Left lung (tissue), 10 donors: ENCODE data around the gene RHOT1. TPM values are rescaled to one million over a fixed set of nuclear protein-coding genes. Genes with fewer than 3 reads are reported as not detected.
A peak's percentile ranks its signal among the peaks of the same experiment; 100 is the strongest.
"Not testable (repeated sequence)": the region's sequence is repeated elsewhere in the genome, so short reads cannot be mapped to it uniquely, and the experiment has no call there.

Source experiments
- ATAC-seq: fragments of 200-7000 bp; cut with Tn5 transposase; one replicate; pipeline ENCODE4 v1.9.1; 2020; ENCODE audit warnings: moderate library complexity
- DNase-seq, 4 donors: peaks; one replicate each; pipeline ENCODE4 v3.0.0-alpha.2; 2013 to 2020
- H3K27ac ChIP-seq, 2 donors: fragments of 200-600 bp; sonication (generic) in 1 of 2; one replicate each; pipeline versions ENCODE4 v1.5.0 to v1.8.0; 2020 to 2021
- H3K27me3 ChIP-seq, 2 donors: fragments of 200-600 bp; sonication (generic) in 1 of 2; one replicate each; pipeline versions ENCODE4 v1.5.0 to v1.8.0; 2020 to 2021
- H3K36me3 ChIP-seq, 2 donors: fragments of 200-600 bp; sonication (generic) in 1 of 2; one replicate each; pipeline versions ENCODE4 v1.5.0 to v1.8.0; 2020 to 2021
- H3K4me1 ChIP-seq, 2 donors: fragments of 200-600 bp; one replicate each; pipeline ENCODE4 v1.8.0; 2021
- H3K4me3 ChIP-seq, 2 donors: fragments of 200-600 bp; sonication (generic) in 1 of 2; one replicate each; pipeline versions ENCODE4 v1.5.0 to v1.8.0; 2020 to 2021; ENCODE audit warnings: mild to moderate bottlenecking in 1 of 2
- H3K9me3 ChIP-seq, 2 donors: fragments of 200-600 bp; sonication (generic) in 1 of 2; one replicate each; pipeline versions ENCODE4 v1.5.0 to v1.8.0; 2020 to 2021
- intact Hi-C, 2 donors: fragments of 100-400 bp; cut with DNase I; formaldehyde crosslinking; loops; one replicate each; pipeline versions ENCODE4 v1.11.2 to v1.14.2; 2022
- polyA plus RNA-seq, 6 donors: library from polyadenylated mRNA; unstranded; fragments of 120-200 nt; gene quantifications; one replicate each; pipeline ENCODE4 v1.2.1, GENCODE V29; 2013; ENCODE audit not compliant: insufficient read length in 6 of 6
- total RNA-seq, 2 donors: library from RNA; stranded (reverse); fragmentation: NEBNext Ultra II Directional; extraction: Animal tissue kit (Norgen Biotek cat#: 25700); gene quantifications; one replicate each; pipeline ENCODE4 v1.2.1, GENCODE V29; 2021
- TF ChIP-seq, protein P1 (sequence below), 2 donors: fragments of 200-600 bp; sonication (generic) in 1 of 2; IDR thresholded peaks; one replicate each; pipeline versions ENCODE4 v1.5.0 to v1.8.0; 2021; ENCODE audit warnings: antibody characterized with exemption in 2 of 2
- donor health status: DM: no; HTN: yes; CAD: no.
- donor health status: DM: no; HTN: no; CAD: no.

RHOT1 gene
- total and polyA plus RNA-seq, 8 donors: 37.9 to 65.6 (median 58.5) TPM

DNA sequence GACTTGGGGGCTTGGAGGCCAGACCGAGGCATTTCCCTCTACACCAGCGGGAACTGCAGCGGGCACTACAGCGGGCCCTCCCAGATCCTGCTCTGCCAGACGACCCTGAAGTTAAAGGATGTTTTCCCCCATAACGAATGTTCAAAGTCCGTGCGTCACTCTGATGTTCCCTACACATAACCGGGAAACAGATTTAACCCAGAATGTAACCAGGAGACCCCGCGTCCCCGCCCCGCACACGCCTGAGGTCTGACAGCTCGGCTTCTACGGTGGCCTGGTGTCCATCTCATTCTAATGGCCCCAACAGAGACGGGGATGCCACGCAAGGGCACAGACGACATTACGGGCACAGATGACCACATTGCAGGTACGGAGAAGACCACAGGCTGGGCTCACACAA, 31.7 kb upstream of the RHOT1 start:
- H3K27ac ChIP-seq: no peak overlapping the region
- intact Hi-C loops: no loop called here
- H3K4me1 ChIP-seq: peaks cover 4 to 26% of the 10 kb centered on the region in 2 donors
- DNase-seq (no peak), ATAC-seq (no peak)
- TF ChIP-seq, protein P1, sequence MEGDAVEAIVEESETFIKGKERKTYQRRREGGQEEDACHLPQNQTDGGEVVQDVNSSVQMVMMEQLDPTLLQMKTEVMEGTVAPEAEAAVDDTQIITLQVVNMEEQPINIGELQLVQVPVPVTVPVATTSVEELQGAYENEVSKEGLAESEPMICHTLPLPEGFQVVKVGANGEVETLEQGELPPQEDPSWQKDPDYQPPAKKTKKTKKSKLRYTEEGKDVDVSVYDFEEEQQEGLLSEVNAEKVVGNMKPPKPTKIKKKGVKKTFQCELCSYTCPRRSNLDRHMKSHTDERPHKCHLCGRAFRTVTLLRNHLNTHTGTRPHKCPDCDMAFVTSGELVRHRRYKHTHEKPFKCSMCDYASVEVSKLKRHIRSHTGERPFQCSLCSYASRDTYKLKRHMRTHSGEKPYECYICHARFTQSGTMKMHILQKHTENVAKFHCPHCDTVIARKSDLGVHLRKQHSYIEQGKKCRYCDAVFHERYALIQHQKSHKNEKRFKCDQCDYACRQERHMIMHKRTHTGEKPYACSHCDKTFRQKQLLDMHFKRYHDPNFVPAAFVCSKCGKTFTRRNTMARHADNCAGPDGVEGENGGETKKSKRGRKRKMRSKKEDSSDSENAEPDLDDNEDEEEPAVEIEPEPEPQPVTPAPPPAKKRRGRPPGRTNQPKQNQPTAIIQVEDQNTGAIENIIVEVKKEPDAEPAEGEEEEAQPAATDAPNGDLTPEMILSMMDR (IDR thresholded peaks at IDR 0.05): no peak
- no peaks in the 10 kb centered on the region for H3K9me3 ChIP-seq
- H3K36me3 ChIP-seq: no peaks in the 10 kb centered on the region
- no peak overlapping the region for H3K4me3 ChIP-seq
- H3K27me3 ChIP-seq: no peaks in the 10 kb centered on the region

DNA sequence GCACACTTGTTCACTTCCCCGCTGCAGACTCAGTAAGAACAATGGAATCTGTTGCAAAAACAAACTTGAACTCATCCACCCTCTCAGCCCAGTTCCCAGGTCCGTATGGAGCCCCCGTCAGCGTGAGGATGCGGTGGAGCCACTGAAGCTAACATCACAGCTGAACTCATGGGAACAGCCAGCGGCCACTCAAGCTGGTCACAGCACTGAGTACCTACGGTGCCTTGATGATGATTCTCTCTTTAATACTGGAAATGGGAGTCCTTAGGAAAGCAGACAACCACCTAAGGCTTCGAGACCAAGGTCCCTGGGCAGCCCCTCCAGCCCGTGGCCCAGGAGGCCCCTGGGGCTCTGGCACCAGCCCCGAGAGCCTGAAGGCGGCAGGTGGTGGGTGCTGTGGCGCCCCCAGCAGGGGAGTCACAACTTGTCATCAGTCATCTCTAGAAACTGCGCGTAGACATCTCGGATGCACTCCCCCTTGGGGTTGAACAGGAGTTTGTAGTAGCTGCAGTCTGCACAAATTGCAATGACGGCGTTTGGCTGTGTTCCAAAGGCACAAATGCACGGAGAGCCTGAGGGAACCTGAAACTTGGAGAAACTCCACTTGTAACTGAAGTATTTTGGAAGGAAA, 31.0 kb upstream of the RHOT1 start:
- H3K36me3 ChIP-seq: no peaks in the 10 kb centered on the region
- H3K27ac ChIP-seq: no peak overlapping the region
- H3K4me1 ChIP-seq: peaks cover 4 to 24% of the 10 kb centered on the region in 2 donors
- H3K9me3 ChIP-seq: no peaks in the 10 kb centered on the region
- no peaks in the 10 kb centered on the region for H3K27me3 ChIP-seq
- intact Hi-C loops: no loop called here
- no peak overlapping the region for H3K4me3 ChIP-seq
- DNase-seq: peak in 3 of 4 donors; percentile 41 to 75 (median 43)
- TF ChIP-seq, protein P1 (IDR thresholded peaks at IDR 0.05): peak in 1 of 2 donors; percentile 8
- peak; percentile 31 for ATAC-seq

DNA sequence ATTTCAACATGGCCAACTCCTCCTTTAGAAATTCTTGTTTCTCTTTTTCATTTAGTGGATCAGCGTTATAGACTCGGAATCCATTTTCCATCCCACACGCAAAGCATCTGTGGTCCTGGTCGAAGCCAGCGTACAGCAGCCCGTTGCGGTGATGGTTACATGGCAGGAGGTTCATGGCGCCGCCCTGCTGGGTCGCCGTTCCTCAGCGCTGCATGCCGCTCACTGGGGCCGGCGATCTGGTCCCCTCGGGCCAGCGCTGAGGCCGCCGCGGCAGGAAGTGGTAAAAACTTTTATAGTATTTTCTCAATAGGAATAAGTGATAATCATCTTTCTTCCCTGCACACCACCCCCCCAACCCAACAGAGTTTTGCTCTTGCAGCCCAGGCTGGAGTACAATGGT, 29.9 kb upstream of the RHOT1 start:
- no peaks in the 10 kb centered on the region for H3K9me3 ChIP-seq
- peaks cover 4 to 15% of the 10 kb centered on the region in 2 donors for H3K4me1 ChIP-seq
- H3K4me3 ChIP-seq: no peak overlapping the region
- TF ChIP-seq, protein P1 (IDR thresholded peaks at IDR 0.05): no peak
- DNase-seq (no peak), ATAC-seq (no peak)
- no peaks in the 10 kb centered on the region for H3K36me3 ChIP-seq
- no peak overlapping the region for H3K27ac ChIP-seq
- H3K27me3 ChIP-seq: no peaks in the 10 kb centered on the region
- intact Hi-C loops: no loop called here

DNA sequence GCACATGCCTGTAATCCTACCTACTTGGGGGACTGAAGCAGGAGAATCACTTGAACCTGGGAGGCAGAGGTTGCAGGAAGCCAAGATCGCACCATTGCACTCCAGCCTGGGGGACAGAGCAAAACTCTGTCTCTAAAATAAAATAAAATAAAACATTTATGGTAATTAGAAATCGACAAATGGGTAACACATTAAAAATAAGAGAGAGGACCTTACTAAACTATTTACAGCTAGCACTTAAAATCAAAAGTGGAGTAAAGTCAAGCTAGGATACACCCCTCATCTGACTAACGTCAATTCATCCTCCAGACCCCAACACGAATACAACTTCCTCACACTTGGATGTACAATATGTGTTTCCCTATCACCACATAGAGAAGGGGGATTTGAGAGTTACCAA, 27.8 kb upstream of the RHOT1 start:
- TF ChIP-seq, protein P1 (IDR thresholded peaks at IDR 0.05): no peak

DNA sequence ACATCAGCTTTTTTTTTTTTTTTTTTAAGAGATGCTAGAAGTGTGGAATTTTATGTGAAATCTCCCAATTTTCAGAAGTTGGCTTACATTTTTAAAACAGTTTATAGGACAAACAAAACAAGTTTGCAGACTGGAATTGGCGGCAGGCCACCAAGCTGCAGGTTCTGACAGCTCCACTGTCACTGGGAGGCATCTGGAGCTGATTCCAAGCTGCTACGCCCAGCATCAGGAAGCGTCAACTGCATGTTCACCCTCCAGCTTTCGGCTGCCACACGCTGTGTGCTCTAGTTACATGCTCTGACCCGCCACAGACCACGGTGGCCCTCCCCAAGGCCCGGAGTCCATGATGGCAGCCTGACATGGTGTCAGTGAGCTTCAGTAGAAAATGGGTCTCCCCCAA, 26.8 kb upstream of the RHOT1 start:
- H3K9me3 ChIP-seq, H3K36me3 ChIP-seq, H3K27ac ChIP-seq, intact Hi-C loops, H3K27me3 ChIP-seq, H3K4me3 ChIP-seq, DNase-seq, ATAC-seq: not testable (repeated sequence)
- peaks cover 4 to 10% of the 10 kb centered on the region in 2 donors for H3K4me1 ChIP-seq

More for the DNA sequence above, 27.8 kb upstream of the RHOT1 start:
- no peaks in the 10 kb centered on the region for H3K27me3 ChIP-seq
- ATAC-seq: no peak
- no peak overlapping the region for H3K4me3 ChIP-seq
- H3K9me3 ChIP-seq: no peaks in the 10 kb centered on the region
- no peaks in the 10 kb centered on the region for H3K36me3 ChIP-seq
- peaks cover 4 to 10% of the 10 kb centered on the region in 2 donors for H3K4me1 ChIP-seq
- intact Hi-C loops: no loop called here
- no peak for DNase-seq
- no peak overlapping the region for H3K27ac ChIP-seq

DNA sequence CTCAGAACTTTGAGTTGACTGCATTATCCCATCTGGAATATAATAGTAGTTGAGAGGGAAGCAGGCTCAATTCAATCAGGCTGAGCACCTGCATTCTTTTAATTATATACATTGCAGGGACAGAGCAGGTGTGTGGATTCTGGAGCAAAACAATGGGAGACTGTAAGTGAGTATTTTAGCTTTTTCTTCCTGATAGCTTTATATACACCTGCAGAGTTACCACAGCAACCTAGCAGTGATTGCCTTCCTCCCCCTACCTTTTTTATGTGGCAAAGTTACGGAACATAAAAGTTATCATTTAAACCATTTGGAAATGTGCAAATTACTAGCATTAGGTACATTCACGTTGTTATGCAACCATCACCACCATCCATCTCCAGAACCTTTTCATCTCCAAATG, 25.4 kb upstream of the RHOT1 start:
- H3K9me3 ChIP-seq: no peaks in the 10 kb centered on the region
- DNase-seq: no peak
- intact Hi-C loops: no loop called here
- no peak overlapping the region for H3K4me3 ChIP-seq
- no peaks in the 10 kb centered on the region for H3K36me3 ChIP-seq
- no peak for ATAC-seq
- H3K27ac ChIP-seq: no peak overlapping the region
- peaks cover 0 to under 1% of the 10 kb centered on the region in 2 donors for H3K4me1 ChIP-seq
- H3K27me3 ChIP-seq: no peaks in the 10 kb centered on the region
- TF ChIP-seq, protein P1 (IDR thresholded peaks at IDR 0.05): no peak
